Renal cortex interstitium (tissue), 11 donors: ENCODE data around the gene UACA. TPM values are rescaled to one million over a fixed set of nuclear protein-coding genes. Genes with fewer than 3 reads are reported as not detected.

Experiments used
- DNase-seq, 11 donors: peaks; one replicate each; pipeline ENCODE4 v3.0.0-alpha.2; 2013; ENCODE audit warnings: low read depth in 9 of 11, low spot score in 4 of 11; ENCODE audit errors: extremely low read depth in 1 of 11
- polyA plus RNA-seq, 3 donors: library from polyadenylated mRNA; unstranded; fragments of 120-200 nt; gene quantifications; one replicate each; pipeline ENCODE4 v1.2.1, GENCODE V29; 2013; ENCODE audit not compliant: insufficient read length in 3 of 3

The UACA gene
- polyA plus RNA-seq, 3 donors = 84.0 to 131 (median 115) TPM

GRCh38 chr15:70793694-70794093 lies 30.3 kb upstream of the UACA start:
- DNase-seq = no peak

DNA sequence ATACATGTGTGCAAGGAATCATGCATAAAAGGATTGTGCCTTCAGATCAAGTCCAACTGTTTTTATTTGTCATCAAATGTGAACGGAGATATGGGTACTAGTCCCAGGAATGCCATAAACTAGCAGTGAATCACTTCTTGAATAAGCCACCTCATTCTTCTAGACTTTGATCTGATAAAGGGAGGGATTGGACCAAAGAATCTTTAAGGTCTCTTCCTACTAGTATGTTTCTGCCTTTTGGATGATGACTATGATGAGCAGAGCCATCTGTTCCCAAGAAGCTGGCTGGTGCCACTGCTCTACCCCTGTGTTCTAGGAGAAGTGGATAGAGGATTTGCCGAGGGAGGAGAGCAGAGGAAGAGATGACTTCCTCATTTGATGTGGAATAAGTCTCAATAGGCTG lies 28.8 kb upstream of the UACA start:
- no peak for DNase-seq

DNA sequence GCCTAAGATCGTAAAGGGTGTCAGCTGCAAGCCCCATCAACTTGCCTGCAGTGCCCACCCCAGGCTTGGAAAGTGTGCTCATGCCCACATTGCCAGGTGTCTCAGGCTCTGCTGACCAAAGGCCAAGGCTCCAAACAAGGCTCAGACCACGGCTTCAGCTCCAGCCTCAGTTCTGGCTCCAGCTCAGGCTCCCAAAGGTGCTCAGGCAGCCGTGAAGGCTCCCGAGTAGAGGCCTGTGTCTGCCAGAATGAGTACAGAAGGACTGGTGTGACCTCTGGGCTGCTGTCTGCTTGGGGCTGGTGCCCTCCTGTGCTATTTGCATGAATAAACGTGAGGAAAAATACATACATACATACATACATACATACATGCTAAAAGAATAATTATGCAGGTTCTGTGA lies 27.9 kb upstream of the UACA start:
- DNase-seq = no peak

- no peak for DNase-seq
Observed at GRCh38 chr15:70789213-70789612, 25.9 kb upstream of the UACA start.

DNA sequence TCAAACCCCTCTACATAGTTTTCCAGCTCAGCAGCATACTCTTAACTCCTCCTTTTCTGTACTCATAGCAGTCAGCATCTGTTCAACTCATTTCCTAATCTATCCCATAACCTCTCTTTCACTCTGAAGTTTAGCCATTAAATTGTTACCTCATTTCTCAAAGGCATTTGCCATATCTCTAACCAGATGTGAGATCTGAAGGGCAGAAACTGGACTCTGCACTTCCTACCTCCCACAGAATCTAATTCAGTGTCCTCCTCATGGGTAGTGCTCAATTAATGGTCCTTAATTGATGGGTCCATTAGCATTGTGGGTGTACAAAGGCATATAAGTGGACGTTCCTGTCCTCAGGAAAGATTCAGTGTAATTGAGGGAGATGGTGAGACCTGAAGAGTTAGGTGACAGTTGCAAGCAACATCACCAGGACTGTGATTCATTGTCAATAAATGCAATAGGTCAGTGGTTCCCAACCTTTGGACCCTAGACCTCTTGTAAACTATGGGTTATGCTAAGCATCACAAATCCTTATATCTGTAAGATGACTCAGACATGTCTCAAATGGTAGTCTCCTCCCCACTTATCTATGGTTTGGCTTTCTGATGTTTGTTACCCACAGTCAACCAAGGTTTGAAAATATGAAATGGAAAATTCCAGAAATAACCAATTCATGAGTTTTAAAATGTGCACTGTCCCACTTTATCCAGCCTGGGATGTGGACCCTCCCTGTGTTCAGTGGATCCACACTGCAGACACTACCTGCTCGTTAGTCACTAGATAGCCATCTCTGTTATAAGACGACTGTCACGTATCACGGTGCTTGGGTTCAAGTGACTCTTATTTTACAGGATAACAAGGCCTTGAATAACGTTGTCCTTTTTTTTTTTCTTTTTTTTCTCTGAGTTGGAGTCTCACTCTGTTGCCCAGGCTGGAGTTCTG lies 25.0 kb upstream of the UACA start:
- DNase-seq = no peak

- no peak for DNase-seq
Observed at GRCh38 chr15:70786996-70787395, 23.6 kb upstream of the UACA start.

DNA sequence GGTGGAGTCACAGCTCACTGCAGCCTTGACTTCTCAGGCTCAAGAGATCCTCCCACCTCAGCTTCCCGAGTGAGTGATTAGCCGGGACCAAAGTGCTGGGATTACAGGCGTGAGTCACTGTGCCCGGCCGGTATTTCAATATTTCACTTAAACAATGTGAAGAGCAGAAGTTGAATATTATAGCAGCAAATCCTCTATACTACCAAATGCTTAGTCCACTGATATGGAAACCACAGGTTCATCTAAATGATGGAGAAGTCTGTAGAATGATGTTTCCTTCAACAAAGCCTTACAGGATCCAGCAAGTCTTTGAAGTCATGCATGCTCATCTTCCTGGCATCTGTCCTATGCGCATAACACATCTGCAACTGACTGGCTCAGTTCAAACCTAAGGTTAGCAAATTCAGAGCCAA lies 20.3 kb upstream of the UACA start:
- no peak for DNase-seq

- no peak for DNase-seq
Observed at GRCh38 chr15:70783041-70783440, 19.7 kb upstream of the UACA start.

DNA sequence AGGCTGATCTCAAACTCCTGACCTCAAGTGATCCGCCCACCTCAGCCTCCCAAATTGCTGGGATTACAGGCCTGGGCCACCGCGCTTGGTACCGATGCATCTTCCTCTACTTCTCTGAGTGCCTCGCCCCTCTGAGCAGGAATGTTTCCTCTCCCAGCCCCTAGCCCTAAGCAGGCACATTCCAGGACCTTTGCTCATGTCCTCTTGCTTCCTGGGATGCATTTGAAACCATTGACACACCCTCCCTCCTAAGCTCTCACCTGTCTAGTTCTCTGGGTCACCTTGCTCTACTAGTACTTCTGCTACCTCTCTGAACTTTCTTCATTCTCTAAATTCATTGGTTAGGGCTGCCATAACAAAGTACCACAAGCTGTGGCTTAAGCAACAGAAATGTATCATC lies 17.9 kb upstream of the UACA start:
- DNase-seq = no peak

DNA sequence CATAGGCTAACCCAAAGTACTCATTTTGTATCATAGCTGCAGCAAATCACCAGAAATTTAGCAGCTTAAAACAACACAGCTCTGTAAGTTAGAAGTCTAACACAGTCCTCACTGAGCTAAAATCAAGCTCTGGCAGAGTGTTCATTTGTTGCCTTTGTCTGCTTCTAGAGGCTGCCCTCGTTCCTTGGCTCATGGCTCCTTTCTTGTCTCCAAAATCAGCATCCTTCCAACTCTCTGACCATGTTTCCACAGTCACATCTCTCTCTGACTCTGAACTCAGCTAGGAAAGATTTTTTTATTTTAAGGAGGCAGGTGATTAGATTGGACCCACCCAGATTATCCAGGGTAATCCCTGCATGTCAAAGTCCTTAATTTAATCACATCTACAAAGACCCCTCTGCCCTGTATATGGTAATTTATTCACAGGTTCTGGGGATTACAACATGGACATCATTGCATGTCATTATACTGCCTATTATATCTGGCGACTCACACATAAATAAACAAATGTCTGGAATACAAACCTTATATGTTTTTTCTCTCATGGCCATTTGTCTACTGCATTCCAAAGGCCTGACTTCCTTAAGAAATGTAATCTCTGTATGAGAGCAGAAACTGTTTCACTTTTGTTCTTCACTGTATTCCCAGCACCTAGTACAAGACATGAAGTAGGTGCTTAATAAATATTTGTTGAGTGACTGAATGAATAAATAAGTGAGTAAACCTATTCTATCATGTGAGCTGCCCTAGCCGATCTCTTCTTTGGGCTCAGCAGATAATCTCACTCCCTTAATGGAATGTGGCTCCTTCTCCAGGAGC lies 15.1 kb upstream of the UACA start:
- DNase-seq = no peak

- DNase-seq = no peak
Observed at GRCh38 chr15:70777170-70777926, 14.0 kb upstream of the UACA start.

DNA sequence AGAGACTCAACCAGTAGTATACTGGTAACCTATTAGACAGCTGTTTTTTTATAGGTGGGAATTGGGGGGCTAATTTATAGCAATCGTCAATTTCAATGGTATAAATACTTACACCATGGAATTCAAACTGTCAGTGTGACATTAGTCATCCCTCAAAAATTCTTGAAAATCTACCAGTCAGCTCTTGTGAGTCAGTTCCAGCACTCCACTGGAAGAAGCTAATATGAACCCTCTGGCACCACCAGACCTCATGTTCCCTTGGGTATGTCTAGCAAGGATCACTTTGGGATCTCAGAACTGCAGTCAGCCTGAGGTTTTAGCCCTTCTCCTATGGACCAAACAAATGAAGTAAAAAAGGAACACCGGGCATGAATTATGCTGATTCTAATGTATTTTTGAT lies 11.8 kb upstream of the UACA start:
- no peak for DNase-seq

GRCh38 chr15:70772402-70772801 lies 9.0 kb upstream of the UACA start:
- no peak for DNase-seq

GRCh38 chr15:70770863-70771262 lies 7.5 kb upstream of the UACA start:
- no peak for DNase-seq

DNA sequence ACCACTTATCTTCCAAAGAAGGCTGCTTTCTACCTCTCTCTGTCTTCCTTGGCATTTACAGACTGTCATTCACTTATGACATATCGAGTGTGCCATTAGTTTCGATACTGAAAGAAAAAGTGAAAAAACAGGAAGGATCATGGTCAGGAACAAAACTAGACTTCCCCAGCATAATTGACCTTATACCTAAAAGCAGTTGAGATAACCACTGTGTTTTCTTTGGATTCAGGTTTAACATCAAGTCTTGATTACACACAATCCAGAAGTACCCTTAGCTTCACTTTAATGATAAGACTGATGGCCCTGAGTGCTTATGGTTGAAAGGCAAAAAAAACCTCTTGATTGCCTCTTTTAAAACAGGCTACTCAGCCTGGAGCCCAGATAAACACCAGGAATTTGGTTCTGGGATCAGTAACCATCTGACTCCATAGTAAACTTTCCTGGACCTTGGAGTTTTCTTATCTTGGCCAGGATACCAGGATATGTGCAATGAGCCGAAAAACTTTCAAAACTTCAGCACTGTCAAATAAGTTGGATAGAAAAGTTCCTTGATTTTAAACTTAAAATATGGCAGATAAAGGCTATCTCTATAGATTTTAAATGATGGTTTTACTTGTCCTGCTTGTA lies 5.0 kb upstream of the UACA start:
- DNase-seq = no peak

DNA sequence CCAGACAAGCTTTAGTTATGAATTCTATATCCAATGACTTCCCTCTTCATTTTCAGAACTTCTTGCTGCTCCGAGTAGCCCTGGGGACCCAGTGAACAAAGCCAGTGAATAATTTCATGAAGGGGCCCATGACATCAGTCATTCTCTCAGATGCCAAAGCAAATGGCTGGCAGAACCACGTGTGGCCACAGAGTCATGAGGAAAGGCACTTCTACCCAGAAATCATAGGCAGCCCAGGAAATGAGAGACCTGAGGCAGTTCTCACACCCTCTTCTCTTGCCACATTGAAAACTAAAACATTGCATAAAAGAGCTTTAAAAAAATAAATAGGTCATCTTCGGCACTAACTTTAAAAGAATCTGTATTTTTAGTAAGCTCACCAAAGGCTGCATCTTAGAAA lies 4.3 kb upstream of the UACA start:
- no peak for DNase-seq

- DNase-seq = no peak
Observed at GRCh38 chr15:70766597-70766996, 3.2 kb upstream of the UACA start.

DNA sequence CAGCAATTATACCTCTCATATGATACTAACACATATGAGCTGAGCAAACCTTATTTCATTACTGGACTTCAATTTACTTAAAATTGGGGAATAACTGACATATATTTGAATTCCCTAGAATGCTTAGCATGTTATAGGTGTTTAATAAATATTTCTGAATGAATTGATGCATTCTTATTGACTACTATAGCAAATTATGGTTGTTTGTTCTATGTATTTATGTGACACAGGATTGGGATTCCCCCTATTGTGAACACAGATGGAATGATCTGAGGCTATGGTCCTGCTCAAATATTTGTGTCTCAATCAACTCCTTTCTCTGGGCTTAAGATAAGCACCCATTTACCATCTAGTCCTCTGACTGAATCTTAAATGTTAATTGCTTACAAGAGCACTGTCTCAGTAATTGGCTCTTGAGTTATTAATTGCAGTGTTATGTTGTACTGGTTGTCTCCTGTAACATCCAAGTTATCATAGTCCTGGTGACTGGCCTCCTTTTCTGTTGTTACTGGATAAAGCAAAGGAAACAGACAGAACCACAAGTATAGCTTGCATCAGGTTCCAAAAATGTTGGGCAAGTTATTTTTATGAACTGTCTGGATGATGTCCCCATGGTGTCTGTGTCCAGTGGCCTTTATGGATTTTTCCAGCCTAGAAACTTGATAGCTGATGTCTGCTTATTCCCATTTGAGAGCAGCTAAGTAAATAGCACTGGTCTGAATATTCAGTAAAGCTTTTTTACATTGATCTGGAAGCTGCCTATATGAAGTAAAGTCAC lies 2.3 kb upstream of the UACA start:
- DNase-seq = no peak
